NCI-H82 treated with DMSO at 0.1 percent for 48 hours (cell line): Measurements from ENCODE around the gene CFAP161.

Source experiments
- DNase-seq: peaks from one replicate; lab custom pipeline; 2025; ENCODE audit not compliant: unreplicated experiment; lab: John Stamatoyannopoulos, UW

The CFAP161 gene

GRCh38 chr15:81133782-81134461, at the start of gene CFAP161:
Gene CFAP161, plus strand, starts transcription at chr15:81134270. Its CDS starts 60 bp downstream, at chr15:81134330.
- peak; percentile 61 for DNase-seq

DNA sequence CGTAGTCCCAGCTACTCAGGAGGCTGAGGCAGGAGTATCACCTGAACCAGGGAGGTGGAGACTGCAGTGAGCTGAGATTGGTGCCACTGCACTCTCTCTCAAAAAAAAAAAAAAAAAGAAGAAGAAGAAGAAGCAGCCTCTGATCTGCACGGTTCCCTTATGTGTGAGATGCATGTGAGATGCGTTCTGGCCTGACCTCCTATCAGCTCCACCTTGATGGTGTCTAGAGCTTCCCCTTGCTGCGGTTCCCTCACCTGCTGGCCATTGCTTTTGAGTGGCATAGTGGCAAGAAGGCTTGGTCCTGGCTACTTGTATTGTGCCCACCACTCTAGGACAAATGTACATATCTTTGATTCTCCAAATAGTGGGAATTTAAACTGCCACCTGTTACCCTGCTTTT, 49.4 kb upstream of the CFAP161 start:
- no peak for DNase-seq

- DNase-seq, result no peak
Measured at GRCh38 chr15:81085213-81085612, 48.9 kb upstream of the CFAP161 start.

GRCh38 chr15:81085898-81086297, 48.2 kb upstream of the CFAP161 start:
- no peak for DNase-seq

DNA sequence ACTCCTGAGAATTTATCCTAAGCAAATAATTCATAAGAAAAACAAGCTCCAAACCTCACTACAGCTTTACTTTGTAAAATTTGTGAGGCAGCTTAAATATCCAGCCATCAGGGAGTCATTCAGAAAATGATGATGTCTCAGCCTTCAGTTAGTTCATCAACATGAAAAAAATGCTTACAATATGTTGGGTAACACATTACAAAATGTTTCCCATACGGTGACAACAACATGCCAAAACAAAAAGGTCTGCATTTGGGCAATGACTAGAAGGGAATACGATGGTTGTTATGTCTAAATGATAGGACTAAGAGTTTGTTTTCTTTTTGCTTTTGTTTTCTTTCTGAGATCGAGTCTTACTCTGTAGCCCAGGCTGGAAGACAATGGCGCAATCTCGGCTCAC, 47.0 kb upstream of the CFAP161 start:
- no peak for DNase-seq

GRCh38 chr15:81087694-81088093, 46.4 kb upstream of the CFAP161 start:
- DNase-seq, result no peak

- DNase-seq, result no peak
Measured at GRCh38 chr15:81088470-81089013, 45.5 kb upstream of the CFAP161 start.

- DNase-seq, result no peak
Measured at GRCh38 chr15:81091889-81092558, 42.0 kb upstream of the CFAP161 start.

- DNase-seq, result no peak
Measured at GRCh38 chr15:81092559-81092902, 41.5 kb upstream of the CFAP161 start.

DNA sequence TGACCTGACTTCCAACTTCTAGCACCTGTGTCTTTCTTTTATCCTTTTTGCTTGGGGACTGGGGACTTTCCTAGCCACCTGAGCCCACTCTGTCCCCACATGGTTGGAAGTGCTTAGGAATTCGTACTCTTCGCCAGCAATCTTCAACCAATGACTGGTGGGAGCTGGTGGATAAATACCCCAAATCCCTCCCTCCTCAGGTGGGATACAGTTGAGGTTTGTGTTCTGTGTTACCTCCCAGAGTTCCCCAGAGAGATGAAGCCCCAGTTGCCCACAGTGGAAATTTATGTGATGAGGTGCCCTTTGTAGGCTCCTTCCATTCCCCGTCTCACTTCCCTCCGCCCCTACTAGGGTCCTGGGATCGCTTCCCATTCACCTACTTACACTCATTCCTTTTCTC, 40.1 kb upstream of the CFAP161 start:
- DNase-seq, result no peak

DNA sequence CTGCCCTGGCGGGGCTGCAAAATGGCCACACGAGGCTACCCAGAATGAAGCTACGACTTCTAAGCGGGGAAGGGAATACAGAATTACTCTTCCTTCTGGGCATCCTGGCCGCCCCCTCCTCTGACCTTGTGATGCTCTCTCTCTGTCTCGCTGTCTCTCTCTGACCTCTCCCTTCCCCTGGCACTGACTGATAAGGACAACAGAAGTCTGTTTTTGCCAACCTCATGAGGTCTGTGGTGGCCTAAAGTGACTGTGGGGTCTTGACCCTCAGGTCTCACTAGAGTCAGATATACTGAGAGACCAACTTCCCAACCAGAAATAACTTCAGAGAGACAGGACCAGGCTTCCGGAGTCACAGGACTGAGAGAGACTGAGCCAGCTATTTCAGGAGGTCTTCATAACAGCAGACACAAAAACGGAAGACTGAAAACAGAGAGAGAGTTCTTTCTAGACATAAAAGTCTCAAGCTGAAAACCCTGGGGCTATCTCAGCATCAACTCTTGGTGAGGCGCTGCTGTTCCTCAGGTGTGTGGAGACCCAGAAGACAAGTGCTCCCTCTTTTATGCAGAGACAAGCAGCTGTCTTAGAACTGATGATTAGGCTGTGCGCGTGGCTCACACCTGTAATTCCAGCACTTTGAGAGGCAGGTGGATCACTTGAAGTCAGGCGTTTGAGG, 38.2 kb upstream of the CFAP161 start:
- no peak for DNase-seq

GRCh38 chr15:81096398-81096797, 37.7 kb upstream of the CFAP161 start:
- DNase-seq, result no peak

GRCh38 chr15:81097116-81097889, 36.8 kb upstream of the CFAP161 start:
- DNase-seq, result no peak

DNA sequence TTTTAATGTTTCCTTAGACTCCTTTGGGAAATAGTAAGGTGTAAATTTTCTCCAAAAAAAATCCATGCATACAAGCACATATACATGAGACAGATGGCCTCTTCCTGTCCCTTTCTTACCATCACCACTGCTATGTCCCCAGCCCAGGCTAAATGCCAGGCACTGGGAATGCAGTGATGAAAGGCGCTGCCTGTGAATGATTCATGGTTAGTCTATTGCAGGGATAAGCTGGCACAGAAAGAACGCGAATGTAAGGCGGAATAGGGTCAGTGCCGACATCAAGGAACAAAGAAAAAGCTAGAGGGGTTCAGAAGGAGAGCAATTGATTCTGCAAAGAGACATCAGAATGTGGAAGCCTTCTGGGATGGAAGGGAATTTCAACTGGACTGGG, 36.2 kb upstream of the CFAP161 start:
- no peak for DNase-seq

DNA sequence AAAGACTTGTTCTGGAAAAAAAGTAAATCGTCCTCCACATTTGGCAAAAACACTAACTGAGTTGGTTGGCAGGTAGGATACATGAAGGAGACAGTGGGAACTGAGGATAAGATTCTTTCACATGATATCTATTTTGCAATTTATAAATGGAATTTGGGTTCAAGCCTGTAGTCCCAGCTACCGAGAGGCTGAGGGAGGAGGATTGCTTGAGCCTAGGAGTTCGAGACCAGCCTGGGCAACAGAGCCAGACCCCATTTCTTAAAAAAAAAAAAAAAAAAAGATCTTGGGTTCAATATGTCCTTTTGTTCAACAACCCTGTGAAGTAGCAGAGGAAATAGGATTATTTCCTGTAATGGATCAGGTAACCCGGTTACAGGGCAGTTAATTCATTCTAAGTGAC, 35.7 kb upstream of the CFAP161 start:
- no peak for DNase-seq

- no peak for DNase-seq
Measured at GRCh38 chr15:81098861-81099651, 35.0 kb upstream of the CFAP161 start.

DNA sequence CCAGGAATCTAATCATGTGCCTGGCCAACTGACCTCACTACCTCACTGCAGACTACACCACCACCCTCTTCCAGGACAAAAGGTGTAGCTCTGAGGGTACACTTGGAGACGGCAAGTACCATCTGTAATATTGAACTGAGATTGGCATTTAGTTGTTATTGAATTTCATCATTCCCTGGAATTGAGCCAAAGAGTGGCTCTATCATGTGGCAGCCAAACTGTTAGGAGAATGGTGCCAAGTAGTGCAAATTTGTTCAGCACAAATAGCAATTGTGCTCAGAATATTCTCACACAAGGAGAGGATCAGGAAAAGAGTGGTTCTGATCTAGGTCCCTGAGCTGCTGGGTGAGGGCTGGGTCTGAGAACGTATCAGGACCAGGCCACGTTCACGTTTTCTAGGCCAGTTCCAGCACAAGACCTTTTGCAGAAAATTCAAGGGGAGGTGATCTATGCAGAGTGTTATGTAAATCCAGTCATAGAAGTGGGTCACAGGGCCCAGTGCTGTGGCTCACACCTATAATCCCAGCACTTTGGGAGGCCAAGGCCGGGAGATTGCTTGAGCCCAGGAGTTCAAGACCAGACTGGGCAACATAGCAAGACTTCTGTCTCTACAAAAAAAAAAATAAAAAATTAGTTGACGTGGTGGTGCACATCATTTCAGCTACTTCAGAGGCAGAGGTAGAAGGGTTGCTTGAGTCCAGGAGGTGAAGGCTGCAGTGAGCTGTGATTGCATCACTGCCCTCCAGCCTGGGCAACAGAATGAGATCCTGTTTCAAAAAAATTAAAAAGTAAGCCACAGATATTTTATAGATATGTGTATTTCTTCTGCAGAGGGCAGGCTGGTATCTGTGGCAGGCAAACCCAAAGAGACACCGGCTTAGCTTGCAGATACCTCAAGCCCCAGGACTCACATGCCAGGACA, 31.9 kb upstream of the CFAP161 start:
- no peak for DNase-seq

GRCh38 chr15:81103857-81104256, 30.2 kb upstream of the CFAP161 start:
- no peak for DNase-seq

DNA sequence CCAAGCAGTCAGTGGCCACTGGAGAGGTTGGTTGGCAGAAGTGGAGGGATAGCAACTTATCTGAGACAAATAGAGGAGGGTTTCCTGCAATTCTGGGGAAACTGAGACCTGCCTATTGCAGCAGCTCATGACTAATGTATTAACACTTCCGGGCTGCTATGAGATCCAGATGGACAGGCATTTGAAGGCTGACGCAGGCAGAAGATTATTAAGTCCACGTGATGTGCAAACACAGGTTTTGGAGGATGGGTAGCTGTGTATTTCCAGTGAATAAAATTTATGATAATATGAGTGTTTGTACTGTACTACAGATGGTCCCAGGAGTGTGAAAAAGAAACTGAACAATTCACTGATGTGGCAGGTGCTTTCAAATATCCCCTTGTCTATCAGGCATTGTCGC, 28.5 kb upstream of the CFAP161 start:
- no peak for DNase-seq
